T follicular helper cell (primary cell): ENCODE results near the gene HSPA14.
"Not testable (repeated sequence)": the region's sequence is repeated elsewhere in the genome, so short reads cannot be mapped to it uniquely, and the experiment has no call there.

ENCODE experiments used
- DNase-seq: peaks from one replicate; pipeline ENCODE4 v3.0.0-alpha.2; 2020; ENCODE audit warnings: low read depth
- total RNA-seq, 2 experiments: gene quantifications; one replicate each; lab custom pipeline; 2026; lab: John Stamatoyannopoulos, UW

HSPA14 gene
- 23.3 to 50.6 reads per million in 2 experiments for total RNA-seq

- DNase-seq, result peak; percentile 98
These were observed at the start of gene HSPA14, which contains the start of the genes CDNF and MSANTD7 for GRCh38 chr10:14837757-14838581. HSPA14 (plus strand) TSS chr10:14838306; CDS start chr10:14838403, 97 bp downstream. CDNF (minus strand) TSS chr10:14838037; CDS start chr10:14837946, 91 bp downstream. MSANTD7 (plus strand) TSS chr10:14838306; CDS start chr10:14842285, 3,979 bp downstream.

- no peak for DNase-seq
These were observed 39.5 kb upstream of the HSPA14 start for GRCh38 chr10:14798636-14799035.

- no peak for DNase-seq
These were observed 37.7 kb upstream of the HSPA14 start for GRCh38 chr10:14800397-14800796.

GRCh38 chr10:14801723-14802122, 36.4 kb upstream of the HSPA14 start:
- no peak for DNase-seq

- no peak for DNase-seq
These were observed 34.3 kb upstream of the HSPA14 start for GRCh38 chr10:14803827-14804226.

GRCh38 chr10:14806318-14806717, 31.8 kb upstream of the HSPA14 start:
- DNase-seq, result no peak

- no peak for DNase-seq
These were observed 26.8 kb upstream of the HSPA14 start for GRCh38 chr10:14810969-14811953.

- DNase-seq, result no peak
These were observed 25.8 kb upstream of the HSPA14 start for GRCh38 chr10:14812271-14812670.

- no peak for DNase-seq
These were observed 22.4 kb upstream of the HSPA14 start for GRCh38 chr10:14815681-14816080.

- not testable (repeated sequence) for DNase-seq
These were observed 21.4 kb upstream of the HSPA14 start for GRCh38 chr10:14816717-14817116.

GRCh38 chr10:14820010-14820774, 17.9 kb upstream of the HSPA14 start:
- no peak for DNase-seq

GRCh38 chr10:14820775-14821154, 17.3 kb upstream of the HSPA14 start:
- no peak for DNase-seq

- DNase-seq, result no peak
These were observed 16.3 kb upstream of the HSPA14 start for GRCh38 chr10:14821635-14822375.

GRCh38 chr10:14822879-14823755, 15.0 kb upstream of the HSPA14 start:
- peak; percentile 10 for DNase-seq

- DNase-seq, result no peak
These were observed 14.1 kb upstream of the HSPA14 start for GRCh38 chr10:14823966-14824365.

- DNase-seq, result no peak
These were observed 11.9 kb upstream of the HSPA14 start for GRCh38 chr10:14826076-14826829.

GRCh38 chr10:14833106-14833505, 5.0 kb upstream of the HSPA14 start:
- no peak for DNase-seq

- DNase-seq, result no peak
These were observed 1.9 kb upstream of the HSPA14 start for GRCh38 chr10:14836208-14836607.
